CD14-positive monocyte (primary cell): ENCODE results near the gene DNAH3. TPM values are rescaled to one million over a fixed set of nuclear protein-coding genes. Genes with fewer than 3 reads are reported as not detected.
A peak's percentile ranks its signal among the peaks of the same experiment; 100 is the strongest.

Experiments
- DNase-seq, 3 donors: peaks; one replicate each; pipeline ENCODE4 v3.0.0-alpha.2; 2011 to 2022
- H2AFZ ChIP-seq: 2 replicates; pipeline ENCODE4 v1.6.0; 2012; ENCODE audit warnings: mild to moderate bottlenecking, low read depth, low read length, inconsistent platforms; ENCODE audit not compliant: insufficient read depth, poor library complexity, severe bottlenecking
- H3K27ac ChIP-seq, 2 donors: 1 replicate in 1 of 2; 2 replicates in 1 of 2; pipeline ENCODE4 v1.5.1; 2012 to 2013; ENCODE audit warnings: low read length in 2 of 2, control low read depth in 1 of 2, inconsistent platforms in 1 of 2, low read depth in 1 of 2, mild to moderate bottlenecking in 1 of 2
- H3K27me3 ChIP-seq, 2 donors: one replicate each; pipeline versions ENCODE4 v1.6.0 to v1.6.1; 2011 to 2013; ENCODE audit warnings: low read length in 2 of 2; ENCODE audit not compliant: control insufficient read depth in 2 of 2, insufficient read depth in 2 of 2
- H3K36me3 ChIP-seq, 2 donors: replicated peaks in 1 of 2; 1 replicate in 1 of 2; 2 replicates in 1 of 2; pipeline versions ENCODE4 v1.5.1 to v1.6.1; 2012 to 2013; ENCODE audit warnings: low read length in 2 of 2, control low read depth in 1 of 2, inconsistent platforms in 1 of 2, mild to moderate bottlenecking in 1 of 2; ENCODE audit not compliant: insufficient read depth in 2 of 2, control insufficient read depth in 1 of 2
- H3K4me1 ChIP-seq, 2 donors: 1 replicate in 1 of 2; 2 replicates in 1 of 2; pipeline versions ENCODE4 v1.5.1 to v1.6.1; 2012 to 2013; ENCODE audit warnings: low read length in 2 of 2, control low read depth in 1 of 2, inconsistent platforms in 1 of 2, mild to moderate bottlenecking in 1 of 2, moderate library complexity in 1 of 2; ENCODE audit not compliant: insufficient read depth in 2 of 2, control insufficient read depth in 1 of 2
- H3K4me2 ChIP-seq: replicated peaks from 2 replicates; pipeline ENCODE3; 2012; ENCODE audit warnings: low read length, moderate library complexity, mild to moderate bottlenecking; ENCODE audit not compliant: poor library complexity, severe bottlenecking; ENCODE audit errors: extremely low read depth
- H3K4me3 ChIP-seq, 3 experiments: fragments of 200-600 bp in 1 of 3; sonication (generic) in 1 of 3; replicated peaks in 1 of 3; 1 replicate in 2 of 3; 2 replicates in 1 of 3; pipeline ENCODE4 v1.5.1; 2011 to 2013; ENCODE audit warnings: low read length in 3 of 3, mild to moderate bottlenecking in 3 of 3, control low read depth in 2 of 3, low read depth in 2 of 3, inconsistent platforms in 1 of 3, moderate library complexity in 1 of 3
- H3K79me2 ChIP-seq: 2 replicates; pipeline ENCODE4 v1.6.0; 2012; ENCODE audit warnings: mild to moderate bottlenecking, control low read depth, inconsistent platforms, low read length, moderate library complexity; ENCODE audit not compliant: insufficient read depth
- H3K9ac ChIP-seq: 2 replicates; pipeline ENCODE4 v1.6.0; 2017; ENCODE audit warnings: low read length, mild to moderate bottlenecking; ENCODE audit not compliant: insufficient read depth, poor library complexity, severe bottlenecking
- H3K9me3 ChIP-seq, 2 donors: replicated peaks in 1 of 2; 1 replicate in 1 of 2; 2 replicates in 1 of 2; pipeline versions ENCODE4 v1.5.1 to v1.6.1; 2012 to 2013; ENCODE audit warnings: low read length in 2 of 2, control low read depth in 1 of 2; ENCODE audit not compliant: control insufficient read depth in 1 of 2, insufficient read depth in 1 of 2
- H4K20me1 ChIP-seq: 2 replicates; pipeline ENCODE4 v1.6.0; 2012; ENCODE audit warnings: mild to moderate bottlenecking, low read length, control low read depth, moderate library complexity; ENCODE audit not compliant: insufficient read depth
- H3K27ac Mint-ChIP-seq, 7 donors: one replicate each; pipeline ENCODE4 v1.8.0; 2020; ENCODE audit warnings: mild to moderate bottlenecking in 7 of 7, mixed read lengths in 7 of 7, moderate library complexity in 6 of 7, inconsistent platforms in 2 of 7
- H3K27me3 Mint-ChIP-seq, 3 donors: one replicate each; pipeline ENCODE4 v1.8.0; 2021 to 2022; ENCODE audit warnings: low read depth in 3 of 3, mild to moderate bottlenecking in 3 of 3, mixed read lengths in 3 of 3, moderate library complexity in 3 of 3, inconsistent platforms in 1 of 3
- H3K36me3 Mint-ChIP-seq, 2 donors: one replicate each; pipeline ENCODE4 v1.8.0; 2020; ENCODE audit warnings: mixed read lengths in 2 of 2, inconsistent platforms in 1 of 2, mild to moderate bottlenecking in 1 of 2
- H3K4me1 Mint-ChIP-seq: one replicate; pipeline ENCODE4 v1.8.0; 2020; ENCODE audit warnings: mild to moderate bottlenecking, mixed read lengths
- H3K4me3 Mint-ChIP-seq, 2 donors: one replicate each; pipeline ENCODE4 v1.8.0; 2020; ENCODE audit warnings: mild to moderate bottlenecking in 2 of 2, mixed read lengths in 2 of 2, moderate library complexity in 1 of 2
- H3K9me3 Mint-ChIP-seq, 7 donors: one replicate each; pipeline ENCODE4 v1.8.0; 2020 to 2022; ENCODE audit warnings: mixed read lengths in 7 of 7, mild to moderate bottlenecking in 6 of 7, moderate library complexity in 6 of 7, inconsistent platforms in 2 of 7
- WGBS: methylation state at CpG from one replicate; pipeline ENCODE4 v1.1.5; 2013; ENCODE audit warnings: missing lambda C conversion rate; ENCODE audit not compliant: insufficient coverage; 5-methylcytosine and 5-hydroxymethylcytosine counted together
- intact Hi-C, 2 donors: fragments of 100-400 bp; cut with micrococcal nuclease; formaldehyde crosslinking; loops; one replicate each; pipeline versions ENCODE4 v1.15.0 to v1.15.1; 2023
- polyA plus RNA-seq, 3 donors: library from polyadenylated mRNA; depleted of rRNA in 1 of 3; unstranded in 2 of 3; stranded (reverse) in 1 of 3; fragments of 300-500 nt in 2 of 3; fragments of >200 nt in 1 of 3; fragmentation: Illumina TruSeq in 2 of 3; gene quantifications; 1 replicate in 2 of 3; 2 replicates in 1 of 3; pipeline ENCODE4 v1.2.3, GENCODE V29; 2012 to 2021
- TF ChIP-seq, protein P1 (sequence below): fragments of 200-600 bp; IDR thresholded peaks from one replicate; pipeline ENCODE4 v1.8.0; 2022; ENCODE audit warnings: antibody characterized with exemption, mild to moderate bottlenecking

DNAH3 gene
- polyA plus RNA-seq, 3 donors: not detected

DNA sequence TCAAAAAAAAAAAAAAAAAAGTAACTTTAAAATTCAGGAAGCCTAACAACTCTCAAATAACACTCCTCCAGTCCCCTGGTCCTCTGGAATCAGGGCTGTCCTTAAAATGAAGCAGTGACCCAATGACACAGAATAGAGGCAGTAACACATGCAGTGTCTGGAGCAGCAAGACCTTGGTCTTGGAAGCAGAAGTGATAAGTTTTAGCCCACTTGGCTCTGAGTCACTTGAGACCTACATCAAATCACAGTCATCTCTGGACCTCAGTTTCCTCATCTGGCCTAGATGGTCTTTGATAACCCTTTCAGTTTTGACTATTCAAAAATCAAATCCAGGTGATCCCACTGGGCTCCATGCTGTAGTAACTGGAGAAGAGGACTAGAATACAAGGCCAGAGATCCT lies 211.0 kb downstream of the DNAH3 start:
- no peaks in the 10 kb centered on the region for H3K27me3 ChIP-seq
- Mint-ChIP-seq H3K27ac (no peak overlapping the region), H3K27me3 (peaks cover 1 to 8% (median 2%) of the 10 kb centered on the region in 3 donors), H3K36me3 (no peaks in the 10 kb centered on the region), H3K4me3 (no peak overlapping the region), H3K9me3 (no peaks in the 10 kb centered on the region), H3K4me1 (peaks cover 15% of the 10 kb centered on the region)
- peaks cover 9 to 17% of the 10 kb centered on the region in 2 donors for H3K4me1 ChIP-seq
- H3K27ac ChIP-seq: no peak overlapping the region
- no peak overlapping the region for H3K4me2 ChIP-seq
- intact Hi-C loops: loop anchor here in 1 of 2 donors (10.0 kb wide), 1 partner anchor 75 kb away; no protein-coding TSS in a partner anchor
- no peak overlapping the region for H2AFZ ChIP-seq
- H3K4me3 ChIP-seq: no peak overlapping the region
- no peak for DNase-seq
- H3K36me3 ChIP-seq: no peaks in the 10 kb centered on the region
- no peak overlapping the region for H3K9ac ChIP-seq
- no peaks in the 10 kb centered on the region for H3K9me3 ChIP-seq
- no peaks in the 10 kb centered on the region for H3K79me2 ChIP-seq
- TF ChIP-seq, protein P1, sequence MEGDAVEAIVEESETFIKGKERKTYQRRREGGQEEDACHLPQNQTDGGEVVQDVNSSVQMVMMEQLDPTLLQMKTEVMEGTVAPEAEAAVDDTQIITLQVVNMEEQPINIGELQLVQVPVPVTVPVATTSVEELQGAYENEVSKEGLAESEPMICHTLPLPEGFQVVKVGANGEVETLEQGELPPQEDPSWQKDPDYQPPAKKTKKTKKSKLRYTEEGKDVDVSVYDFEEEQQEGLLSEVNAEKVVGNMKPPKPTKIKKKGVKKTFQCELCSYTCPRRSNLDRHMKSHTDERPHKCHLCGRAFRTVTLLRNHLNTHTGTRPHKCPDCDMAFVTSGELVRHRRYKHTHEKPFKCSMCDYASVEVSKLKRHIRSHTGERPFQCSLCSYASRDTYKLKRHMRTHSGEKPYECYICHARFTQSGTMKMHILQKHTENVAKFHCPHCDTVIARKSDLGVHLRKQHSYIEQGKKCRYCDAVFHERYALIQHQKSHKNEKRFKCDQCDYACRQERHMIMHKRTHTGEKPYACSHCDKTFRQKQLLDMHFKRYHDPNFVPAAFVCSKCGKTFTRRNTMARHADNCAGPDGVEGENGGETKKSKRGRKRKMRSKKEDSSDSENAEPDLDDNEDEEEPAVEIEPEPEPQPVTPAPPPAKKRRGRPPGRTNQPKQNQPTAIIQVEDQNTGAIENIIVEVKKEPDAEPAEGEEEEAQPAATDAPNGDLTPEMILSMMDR: no peak
- H4K20me1 ChIP-seq: no peaks in the 10 kb centered on the region

DNA sequence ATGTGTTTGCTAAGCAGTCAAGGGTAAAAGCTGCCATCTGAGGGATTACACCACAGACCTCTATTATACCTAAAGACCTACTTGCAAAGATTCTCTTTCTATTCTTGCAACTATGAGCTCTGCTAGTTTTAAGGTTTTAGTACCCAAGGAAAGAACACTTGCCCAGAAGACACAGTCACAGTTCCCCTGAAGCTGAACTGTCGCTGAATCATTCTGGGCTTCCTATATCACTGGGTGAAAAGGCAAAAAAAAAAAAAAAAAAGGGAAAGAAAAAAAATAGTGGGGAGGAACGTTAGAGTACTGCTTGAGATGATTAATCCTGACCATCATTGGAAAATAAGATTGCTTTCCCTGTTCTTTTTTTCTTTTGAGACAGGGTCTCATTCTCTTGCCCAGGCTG lies 212.2 kb downstream of the DNAH3 start:
- TF ChIP-seq, protein P1: no peak
- Histone ChIP-seq H3K36me3 (no peaks in the 10 kb centered on the region), H2AFZ (no peak overlapping the region), H3K4me3 (no peak overlapping the region), H3K4me2 (no peak overlapping the region), H3K9me3 (no peaks in the 10 kb centered on the region), H3K4me1 (peaks cover 9 to 17% of the 10 kb centered on the region in 2 donors), H4K20me1 (no peaks in the 10 kb centered on the region), H3K9ac (no peak overlapping the region), H3K27me3 (no peaks in the 10 kb centered on the region), H3K79me2 (no peaks in the 10 kb centered on the region), H3K27ac (no peak overlapping the region)
- Mint-ChIP-seq H3K27ac (peak overlapping the region in 1 of 7 donors; percentile 30), H3K4me3 (no peak overlapping the region), H3K9me3 (no peaks in the 10 kb centered on the region), H3K27me3 (peaks cover 1 to 8% (median 2%) of the 10 kb centered on the region in 3 donors), H3K36me3 (no peaks in the 10 kb centered on the region), H3K4me1 (peaks cover 11% of the 10 kb centered on the region)
- peak in 2 of 3 donors; percentile 9 to 14 for DNase-seq
- WGBS: no CpG with 5 or more reads among the region's 2 CpGs
- intact Hi-C loops: loop anchor here in 1 of 2 donors (10.0 kb wide), 1 partner anchor 74 kb away; no protein-coding TSS in a partner anchor
